Esophagus (tissue), 2 donors: ENCODE data around the gene NDUFAF8. TPM values are rescaled to one million over a fixed set of nuclear protein-coding genes. Genes with fewer than 3 reads are reported as not detected.

ENCODE experiments used
- H3K27ac ChIP-seq, 2 donors: one replicate each; pipeline ENCODE4 v1.5.1; 2013; ENCODE audit warnings: low read depth in 2 of 2, mild to moderate bottlenecking in 2 of 2, inconsistent platforms in 1 of 2, low read length in 1 of 2, moderate library complexity in 1 of 2
- H3K27me3 ChIP-seq, 2 donors: one replicate each; pipeline ENCODE4 v1.6.1; 2013; ENCODE audit warnings: low read length in 2 of 2, control low read depth in 1 of 2, mild to moderate bottlenecking in 1 of 2; ENCODE audit not compliant: insufficient read depth in 2 of 2, control insufficient read depth in 1 of 2
- H3K36me3 ChIP-seq, 2 donors: one replicate each; pipeline ENCODE4 v1.6.1; 2013; ENCODE audit warnings: low read length in 1 of 2; ENCODE audit not compliant: control insufficient read depth in 2 of 2, insufficient read depth in 2 of 2
- H3K4me1 ChIP-seq, 2 donors: one replicate each; pipeline ENCODE4 v1.6.1; 2013; ENCODE audit warnings: low read length in 1 of 2; ENCODE audit not compliant: control insufficient read depth in 2 of 2, insufficient read depth in 2 of 2
- H3K4me3 ChIP-seq, 2 donors: one replicate each; pipeline ENCODE4 v1.5.1; 2013; ENCODE audit warnings: low read length in 2 of 2, mild to moderate bottlenecking in 2 of 2, low read depth in 1 of 2, moderate library complexity in 1 of 2
- H3K9me3 ChIP-seq, 2 donors: one replicate each; pipeline ENCODE4 v1.6.1; 2013; ENCODE audit warnings: mild to moderate bottlenecking in 2 of 2, low read depth in 1 of 2, low read length in 1 of 2, moderate library complexity in 1 of 2; ENCODE audit not compliant: control insufficient read depth in 2 of 2, insufficient read depth in 1 of 2
- WGBS, 2 donors: extraction: QIAGEN DNeasy Blood & Tissue Kit; methylation state at CpG; one replicate each; pipeline ENCODE4 v1.1.7; 2013; 5-methylcytosine and 5-hydroxymethylcytosine counted together
- polyA plus RNA-seq, 2 donors: library from polyadenylated mRNA; stranded (reverse); fragments of 200-250 nt; gene quantifications; one replicate each; pipeline ENCODE4 v1.2.3, GENCODE V29; 2013
- donor health status: healthy with polysubstance abuse.
- donor health status: Bipolar disorder and iron deficiency.

Gene NDUFAF8
- polyA plus RNA-seq, 2 donors, result 34.0 to 37.1 TPM

DNA sequence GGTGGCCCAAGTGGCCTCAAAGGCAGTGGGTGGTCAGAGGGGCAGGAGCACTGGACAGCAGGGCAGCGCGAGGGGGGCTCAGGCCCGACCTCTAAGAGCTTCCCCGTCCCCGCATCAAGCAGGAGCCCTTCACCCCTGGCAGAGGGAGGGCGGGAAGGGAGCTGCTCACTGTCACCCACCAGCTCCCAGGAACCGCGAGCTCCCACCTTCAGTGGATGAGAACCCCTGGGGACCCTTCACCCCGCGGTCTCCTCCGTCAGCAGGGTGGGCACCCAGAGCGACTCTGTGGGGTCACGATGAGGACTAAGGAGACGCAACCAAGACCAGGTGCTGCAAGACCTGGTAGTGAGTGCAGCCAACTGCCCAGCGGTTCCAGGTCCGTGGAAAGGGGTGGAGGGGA is 30.0 kb upstream of the NDUFAF8 start:
- H3K9me3 ChIP-seq, result no peaks in the 10 kb centered on the region
- H3K4me1 ChIP-seq, result peaks cover 0 to 2% of the 10 kb centered on the region in 2 donors
- 95 to 98% methylated on average over 11 to 16 of the region's 16 CpGs for WGBS, 2 donors
- no peaks in the 10 kb centered on the region for H3K27me3 ChIP-seq
- no peak overlapping the region for H3K27ac ChIP-seq
- no peak overlapping the region for H3K4me3 ChIP-seq
- H3K36me3 ChIP-seq, result no peaks in the 10 kb centered on the region

DNA sequence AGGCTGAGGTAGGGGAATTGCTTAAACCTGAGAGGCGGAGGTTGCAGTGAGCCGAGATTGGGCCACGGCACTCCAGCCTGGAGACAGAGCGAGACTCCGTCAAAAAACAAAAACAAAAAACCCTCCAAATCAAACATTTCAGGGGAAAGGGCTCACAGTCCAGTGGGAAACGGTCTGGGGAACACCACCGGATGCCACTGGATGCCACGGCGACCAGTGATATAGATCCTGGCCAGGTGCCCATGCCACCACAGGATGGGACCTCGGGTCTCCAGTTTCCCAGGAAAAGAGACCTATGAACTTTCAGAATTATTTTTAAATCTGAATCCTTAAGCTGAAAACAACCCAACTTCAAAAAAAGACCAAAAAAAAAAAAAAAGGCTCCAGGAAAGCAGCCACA is 28.7 kb upstream of the NDUFAF8 start:
- 78 to 86% methylated on average over 10 of the region's 10 CpGs for WGBS, 2 donors
- Histone ChIP-seq H3K9me3 (no peaks in the 10 kb centered on the region), H3K27ac (no peak overlapping the region), H3K4me3 (no peak overlapping the region), H3K36me3 (no peaks in the 10 kb centered on the region), H3K4me1 (no peaks in the 10 kb centered on the region), H3K27me3 (no peaks in the 10 kb centered on the region)

DNA sequence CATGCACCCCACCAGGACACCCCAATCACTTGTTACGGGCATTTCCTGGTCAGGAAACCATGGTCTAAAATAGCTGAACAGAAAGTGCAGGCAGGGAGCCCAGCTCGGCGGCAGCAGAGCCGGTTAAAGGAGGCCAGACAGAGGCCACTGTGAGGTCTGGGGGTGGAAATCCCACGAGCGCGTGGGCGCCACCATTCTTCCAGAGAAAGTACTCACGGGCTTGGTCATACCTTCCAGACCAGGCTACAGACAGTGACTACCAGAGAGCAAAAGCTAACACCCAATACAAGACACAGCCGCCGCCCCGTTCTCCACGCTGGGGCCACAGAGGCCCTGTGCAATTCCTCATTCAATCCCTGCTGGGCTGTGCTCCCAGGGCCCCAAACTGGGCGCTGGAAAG is 28.2 kb upstream of the NDUFAF8 start:
- Histone ChIP-seq H3K9me3 (no peaks in the 10 kb centered on the region), H3K4me3 (no peak overlapping the region), H3K36me3 (no peaks in the 10 kb centered on the region), H3K27me3 (no peaks in the 10 kb centered on the region), H3K27ac (no peak overlapping the region), H3K4me1 (no peaks in the 10 kb centered on the region)
- 76 to 77% methylated on average over 14 of the region's 14 CpGs for WGBS, 2 donors

DNA sequence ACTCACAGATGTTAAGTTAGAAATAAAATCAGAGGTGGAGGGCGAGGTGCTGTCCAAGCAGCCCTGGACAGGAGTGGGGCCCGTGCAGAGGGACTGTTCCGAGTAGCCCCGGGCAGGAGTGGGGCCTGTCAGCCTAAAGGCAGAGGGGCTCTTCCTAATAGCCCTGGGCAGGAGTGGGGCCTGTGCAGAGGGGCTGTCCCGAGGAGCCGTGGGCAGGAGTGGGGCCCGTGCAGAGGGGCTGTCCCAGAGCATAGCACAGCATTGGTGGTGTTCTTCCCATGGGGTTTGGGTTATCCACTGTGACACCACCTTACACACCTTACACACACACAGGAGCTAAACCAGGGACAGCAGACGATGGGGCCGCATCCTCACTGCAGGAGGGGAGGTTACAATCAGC is 26.8 kb upstream of the NDUFAF8 start:
- Histone ChIP-seq H3K36me3 (no peaks in the 10 kb centered on the region), H3K9me3 (no peaks in the 10 kb centered on the region), H3K27me3 (no peaks in the 10 kb centered on the region), H3K27ac (no peak overlapping the region), H3K4me1 (no peaks in the 10 kb centered on the region), H3K4me3 (no peak overlapping the region)
- 91 to 93% methylated on average over 9 of the region's 9 CpGs for WGBS, 2 donors

DNA sequence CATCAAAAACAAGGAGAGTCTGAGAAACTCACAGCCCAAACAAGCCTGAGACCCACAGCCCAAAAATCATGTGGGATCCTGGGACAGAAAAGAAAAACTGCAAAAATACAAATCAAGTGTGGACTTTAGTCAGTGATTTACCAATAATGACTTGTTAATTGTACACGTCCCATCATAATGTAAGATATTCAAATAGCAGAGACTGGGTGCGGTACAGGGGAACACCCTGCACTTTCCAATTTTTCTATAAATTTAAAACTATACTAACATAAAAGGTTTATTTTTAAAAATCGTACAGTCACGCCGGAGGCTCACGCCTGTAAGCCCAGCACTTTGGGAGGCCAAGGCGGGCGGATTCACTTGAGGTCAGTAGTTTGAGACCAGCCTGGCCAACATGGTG is 25.1 kb upstream of the NDUFAF8 start:
- no peaks in the 10 kb centered on the region for H3K4me1 ChIP-seq
- no peaks in the 10 kb centered on the region for H3K27me3 ChIP-seq
- H3K36me3 ChIP-seq, result no peaks in the 10 kb centered on the region
- H3K4me3 ChIP-seq, result no peak overlapping the region
- 96% methylated on average over 8 of the region's 8 CpGs for WGBS, 2 donors
- no peaks in the 10 kb centered on the region for H3K9me3 ChIP-seq
- H3K27ac ChIP-seq, result no peak overlapping the region

- Histone ChIP-seq H3K9me3 (no peaks in the 10 kb centered on the region), H3K4me1 (peaks cover 6 to 15% of the 10 kb centered on the region in 2 donors), H3K36me3 (peaks cover 0 to 2% of the 10 kb centered on the region in 2 donors), H3K27ac (no peak overlapping the region), H3K4me3 (no peak overlapping the region), H3K27me3 (no peaks in the 10 kb centered on the region)
- WGBS, 2 donors, result 93 to 94% methylated on average over 18 of the region's 18 CpGs
Measured at GRCh38 chr17:81217491-81217890, 21.6 kb upstream of the NDUFAF8 start.

DNA sequence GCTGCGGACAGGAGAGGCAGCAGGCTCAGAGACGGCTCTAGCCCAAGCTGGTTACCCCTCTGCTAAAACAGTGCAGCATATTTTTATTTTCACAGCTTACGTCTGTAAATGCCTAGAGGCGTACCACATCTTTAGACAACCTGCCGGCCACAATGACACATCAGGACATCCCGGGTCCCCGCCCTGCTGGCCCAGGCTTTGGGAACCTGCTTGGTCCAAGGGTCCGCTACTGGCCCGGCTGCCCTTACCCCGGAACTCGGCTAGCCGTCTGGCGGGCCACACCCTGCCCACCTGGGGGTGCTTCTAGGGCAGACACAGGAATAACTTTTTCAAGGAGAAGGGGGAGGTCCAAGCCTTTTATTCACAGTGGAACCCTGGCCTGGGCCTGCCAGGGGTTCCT is 20.7 kb upstream of the NDUFAF8 start:
- Histone ChIP-seq H3K4me1 (peaks cover 6 to 19% of the 10 kb centered on the region in 2 donors), H3K4me3 (no peak overlapping the region), H3K36me3 (peaks cover 0 to 2% of the 10 kb centered on the region in 2 donors), H3K27ac (no peak overlapping the region), H3K9me3 (no peaks in the 10 kb centered on the region), H3K27me3 (no peaks in the 10 kb centered on the region)
- WGBS, 2 donors, result 89 to 90% methylated on average over 13 of the region's 13 CpGs

GRCh38 chr17:81218991-81219390 is 20.1 kb upstream of the NDUFAF8 start:
- Histone ChIP-seq H3K9me3 (no peaks in the 10 kb centered on the region), H3K4me3 (no peak overlapping the region), H3K27me3 (no peaks in the 10 kb centered on the region), H3K36me3 (peaks cover 0 to 2% of the 10 kb centered on the region in 2 donors), H3K27ac (no peak overlapping the region), H3K4me1 (peaks cover 6 to 20% of the 10 kb centered on the region in 2 donors)
- WGBS, 2 donors, result 94 to 96% methylated on average over 11 of the region's 11 CpGs

GRCh38 chr17:81219476-81220180 is 19.5 kb upstream of the NDUFAF8 start:
- no peak overlapping the region for H3K27ac ChIP-seq
- no peaks in the 10 kb centered on the region for H3K9me3 ChIP-seq
- no peaks in the 10 kb centered on the region for H3K27me3 ChIP-seq
- peaks cover 0 to 2% of the 10 kb centered on the region in 2 donors for H3K36me3 ChIP-seq
- whole genome bisulfite sequencing, 2 donors, result 85 to 87% methylated on average over 19 to 24 of the region's 24 CpGs
- no peak overlapping the region for H3K4me3 ChIP-seq
- H3K4me1 ChIP-seq, result peaks cover 6 to 20% of the 10 kb centered on the region in 2 donors

DNA sequence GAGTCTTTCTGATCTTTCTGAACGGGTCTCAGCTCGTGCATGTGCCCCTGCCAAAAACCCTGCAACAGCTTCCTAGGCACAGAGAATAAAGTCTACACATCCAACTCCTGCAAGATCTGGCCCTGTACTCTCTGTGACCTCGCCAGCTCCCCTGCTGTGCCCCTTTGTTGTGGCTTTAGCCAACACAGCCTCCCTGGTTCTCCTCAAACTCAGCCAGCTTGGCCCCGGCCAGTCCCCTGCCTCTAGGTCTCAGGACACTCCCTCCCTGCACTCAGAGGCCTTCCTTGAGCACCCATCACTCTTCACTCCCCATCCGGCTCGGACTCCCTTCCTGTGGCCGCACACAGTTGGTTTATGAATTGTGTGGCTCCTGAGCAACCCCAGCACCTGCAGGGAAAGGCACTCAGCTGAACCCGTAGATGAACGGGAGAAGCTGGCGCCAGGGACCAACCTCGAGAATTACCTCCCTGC is 17.7 kb upstream of the NDUFAF8 start:
- H3K27me3 ChIP-seq, result no peaks in the 10 kb centered on the region
- peaks cover 6 to 20% of the 10 kb centered on the region in 2 donors for H3K4me1 ChIP-seq
- H3K36me3 ChIP-seq, result peaks cover 0 to 2% of the 10 kb centered on the region in 2 donors
- 54 to 62% methylated on average over 11 of the region's 11 CpGs for WGBS, 2 donors
- no peaks in the 10 kb centered on the region for H3K9me3 ChIP-seq
- H3K4me3 ChIP-seq, result no peak overlapping the region
- no peak overlapping the region for H3K27ac ChIP-seq
